HEK293T (cell line): ENCODE data around the gene FCHO2.

Source experiments
- ARNT ChIP-seq: fragments of 450-650 bp; IDR thresholded peaks from 2 replicates; pipeline ENCODE4 v1.6.1; 2017; ENCODE audit warnings: mild to moderate bottlenecking
- FOXK2 ChIP-seq: fragments of 450-650 bp; IDR thresholded peaks from 2 replicates; pipeline ENCODE4 v1.6.1; 2016; ENCODE audit warnings: mild to moderate bottlenecking
- FOXM1 ChIP-seq: fragments of 450-650 bp; IDR thresholded peaks from 2 replicates; pipeline ENCODE4 v1.6.1; 2017; ENCODE audit warnings: mild to moderate bottlenecking, borderline replicate concordance
- HDGF ChIP-seq: fragments of 450-650 bp; IDR thresholded peaks from 2 replicates; pipeline ENCODE4 v1.6.1; 2017; ENCODE audit warnings: antibody characterized with exemption, borderline replicate concordance
- SP1 ChIP-seq: fragments of 450-650 bp; IDR thresholded peaks from 2 replicates; pipeline ENCODE4 v1.6.1; 2017
- ZNF384 ChIP-seq: fragments of 450-650 bp; IDR thresholded peaks from 2 replicates; pipeline ENCODE4 v1.6.1; 2016

DNA sequence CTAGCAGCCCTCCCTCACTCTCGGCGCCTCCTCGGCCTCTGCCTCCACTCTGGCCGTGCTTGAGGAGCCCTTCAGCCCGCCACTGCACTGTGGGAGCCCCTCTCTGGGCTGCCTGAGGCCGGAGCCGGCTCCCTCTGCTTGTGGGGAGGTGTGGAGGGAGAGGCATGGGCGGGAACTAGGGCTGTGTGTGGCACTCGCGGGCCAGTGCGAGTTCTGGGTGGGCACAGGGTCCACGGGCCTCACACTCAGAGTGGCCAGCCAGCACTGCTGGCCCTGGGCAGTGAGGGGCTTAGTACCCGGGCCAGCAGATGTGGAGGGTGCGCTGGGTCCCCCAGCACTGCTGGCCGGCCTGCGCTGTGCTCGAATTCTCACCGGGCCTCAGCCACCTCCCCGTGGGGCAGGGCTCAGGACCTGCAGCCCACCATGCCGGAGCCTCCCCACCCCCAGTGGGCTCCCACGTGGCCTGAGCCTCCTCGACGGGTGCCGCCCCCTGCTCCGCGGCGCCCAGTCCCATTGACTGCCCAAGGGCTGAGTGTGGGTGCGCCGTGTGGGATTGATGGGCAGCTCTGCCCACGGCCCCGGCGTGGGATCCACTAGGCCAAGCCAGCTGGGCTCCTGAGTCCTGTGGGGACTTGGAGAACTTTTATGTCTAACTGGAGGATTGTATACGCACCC lies 30.4 kb upstream of the FCHO2 start:
- no peak for TF ChIP-seq FOXK2
- no peak for TF ChIP-seq ARNT
- TF ChIP-seq SP1 = no peak
- TF ChIP-seq ZNF384 = no peak
- no peak for TF ChIP-seq HDGF
- TF ChIP-seq FOXM1 = no peak
